GM18907 (cell line): ENCODE results near the gene QSOX2.

Experiments
- ATAC-seq: cut with Tn5 transposase; IDR thresholded peaks from one replicate; pipeline ENCODE4 v1.9.1; 2021; ENCODE audit warnings: mild to moderate bottlenecking, moderate library complexity; ENCODE audit not compliant: unreplicated experiment

Gene QSOX2

DNA sequence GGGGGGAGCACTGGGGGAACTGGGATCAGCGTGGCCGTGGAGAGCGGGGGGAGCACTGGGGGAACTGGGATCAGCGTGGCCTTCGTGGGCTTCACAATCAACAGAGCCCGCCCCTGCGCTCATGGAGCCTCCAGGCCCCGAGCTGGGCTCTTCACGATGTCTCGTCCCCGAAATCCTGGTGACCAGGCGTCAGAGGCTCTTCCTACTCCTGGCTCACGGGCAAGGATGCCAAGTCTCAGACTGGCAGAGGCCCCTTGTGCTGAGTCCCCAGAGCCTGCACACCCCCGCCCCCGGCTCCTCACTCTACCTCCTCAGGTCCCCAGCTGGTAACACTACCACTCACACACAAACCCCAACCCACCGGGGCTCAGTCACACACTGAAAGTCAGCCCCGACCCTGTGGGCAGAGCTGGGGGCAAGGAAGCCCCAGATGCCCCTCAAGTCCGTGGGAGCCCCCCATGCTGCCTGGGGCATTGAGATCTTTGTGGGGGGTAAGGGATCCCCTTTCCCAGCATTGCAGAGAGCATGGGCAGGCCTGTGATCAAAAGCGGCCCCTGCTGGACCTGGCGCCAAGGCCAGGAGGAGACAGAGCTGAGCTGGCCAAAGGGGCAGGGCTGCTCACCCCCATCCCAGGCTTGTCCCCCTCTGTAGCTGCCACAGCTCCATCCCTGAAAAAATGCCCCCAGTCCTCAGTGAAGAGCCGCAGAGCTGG lies 67.4 kb downstream of the QSOX2 start:
- ATAC-seq: no peak

DNA sequence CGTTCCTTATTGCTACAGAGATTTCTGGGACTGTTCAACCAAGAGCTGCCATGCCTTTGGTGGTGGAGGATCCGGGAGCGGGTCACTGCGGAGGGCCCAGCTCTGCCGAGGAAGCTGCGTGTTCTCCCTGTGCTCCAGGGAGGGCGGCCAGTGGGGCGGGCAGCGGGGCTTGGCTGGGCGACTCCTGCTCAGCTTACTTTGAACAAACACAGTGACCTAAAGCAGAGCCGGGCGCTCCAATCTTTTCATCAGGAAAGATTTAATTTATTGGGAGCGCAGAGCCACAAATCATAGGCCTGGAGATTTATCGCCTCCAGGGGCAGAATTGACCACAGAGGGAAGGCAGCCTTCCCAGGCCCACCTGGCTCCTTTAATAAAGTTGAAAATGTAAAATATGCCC lies 68.4 kb downstream of the QSOX2 start:
- ATAC-seq: no peak

DNA sequence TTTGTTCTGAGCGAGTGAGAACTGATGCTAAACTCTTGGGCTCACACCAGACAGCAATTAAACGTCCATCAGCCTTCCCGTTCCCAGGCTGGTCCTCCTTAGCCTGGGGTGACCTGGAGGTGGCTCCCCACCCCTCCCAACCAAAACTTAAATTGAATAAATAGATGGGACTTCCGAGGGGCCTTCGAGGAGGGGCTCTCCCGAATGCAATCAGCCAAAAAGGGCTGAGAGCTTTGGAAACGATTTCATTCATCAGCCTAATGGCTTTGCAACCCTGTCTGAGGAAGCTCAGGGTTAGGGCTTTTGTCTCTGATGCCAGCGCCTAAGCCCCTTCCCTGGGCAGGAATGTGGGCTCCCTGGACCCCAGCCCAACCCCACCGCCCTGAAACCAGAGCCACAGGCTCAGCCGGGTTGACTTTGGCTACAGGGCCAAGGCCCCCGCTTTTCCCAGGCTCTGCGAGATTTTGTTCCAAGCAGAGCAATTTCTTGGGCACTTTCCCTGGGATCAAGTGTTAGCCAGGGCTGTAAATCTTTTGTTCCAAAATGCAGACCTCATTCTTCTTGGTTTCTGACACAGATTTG lies 69.9 kb downstream of the QSOX2 start:
- ATAC-seq: no peak

DNA sequence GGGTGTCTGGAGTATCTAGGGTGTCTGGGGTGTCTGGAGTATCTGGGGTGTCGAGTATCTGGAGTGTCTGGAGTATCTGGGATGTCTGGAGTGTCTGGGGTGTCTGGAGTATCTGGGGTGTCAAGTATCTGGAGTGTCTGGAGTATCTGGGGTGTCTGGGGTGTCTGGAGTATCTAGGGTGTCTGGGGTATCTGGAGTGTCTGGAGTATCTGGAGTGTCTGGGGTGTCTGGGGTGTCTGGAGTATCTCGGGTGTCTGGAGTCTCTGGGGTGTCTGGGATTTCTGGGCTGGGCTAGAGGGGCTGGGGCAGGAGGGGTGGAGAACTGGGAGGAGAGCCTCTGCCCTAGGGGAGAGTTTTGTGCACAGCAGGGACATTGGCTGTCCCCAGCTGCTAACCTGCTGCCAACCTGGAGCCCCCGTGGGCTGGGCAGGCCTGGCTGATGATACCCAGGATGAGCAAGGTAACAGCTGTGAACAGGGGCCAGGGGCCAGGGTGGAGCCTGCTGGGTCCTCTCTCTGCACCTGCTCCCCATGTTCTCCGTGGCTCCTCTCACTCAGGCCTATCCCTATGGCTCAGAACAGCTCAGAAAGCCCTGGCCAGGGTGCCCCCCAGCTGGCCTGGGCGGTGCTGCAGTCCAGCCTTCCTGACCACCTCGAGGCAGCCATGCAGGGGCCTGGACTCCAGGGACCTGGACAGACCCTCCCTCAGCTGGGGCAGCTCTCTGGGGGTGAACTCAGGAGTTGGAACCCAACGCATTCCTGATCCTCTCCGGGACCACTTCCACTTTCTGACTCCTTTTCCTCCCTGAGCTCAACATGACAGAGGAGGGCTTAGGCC lies 70.6 kb downstream of the QSOX2 start:
- no peak for ATAC-seq

DNA sequence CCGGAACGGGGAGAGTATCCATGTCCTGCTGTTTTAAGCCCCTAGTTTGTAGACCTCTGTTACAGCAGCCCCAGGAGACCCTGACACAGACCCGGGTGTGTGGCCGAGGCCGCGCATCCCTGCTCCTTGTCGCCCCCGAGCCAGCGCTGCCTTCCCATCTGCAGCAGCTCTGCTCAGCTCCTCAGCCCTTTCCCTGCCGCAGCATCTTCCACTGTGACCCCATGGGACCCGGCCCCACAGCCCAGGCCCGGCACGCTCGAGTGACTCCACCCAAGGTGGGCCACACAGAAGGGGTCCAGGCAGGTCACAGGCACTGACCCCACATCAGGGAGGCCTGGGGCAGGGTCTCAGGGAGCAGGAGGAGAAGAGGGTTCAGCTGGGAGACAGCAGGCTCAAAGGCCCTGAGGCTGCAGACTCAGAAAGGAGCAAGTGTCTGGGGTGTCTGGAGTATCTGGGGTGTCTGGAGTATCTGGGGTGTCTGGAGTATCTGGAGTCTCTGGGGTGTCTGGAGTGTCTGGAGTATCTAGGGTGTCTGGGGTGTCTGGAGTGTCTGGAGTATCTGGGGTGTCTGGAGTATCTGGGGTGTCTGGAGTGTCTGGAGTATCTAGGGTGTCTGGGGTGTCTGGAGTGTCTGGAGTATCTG lies 71.8 kb downstream of the QSOX2 start:
- no peak for ATAC-seq

DNA sequence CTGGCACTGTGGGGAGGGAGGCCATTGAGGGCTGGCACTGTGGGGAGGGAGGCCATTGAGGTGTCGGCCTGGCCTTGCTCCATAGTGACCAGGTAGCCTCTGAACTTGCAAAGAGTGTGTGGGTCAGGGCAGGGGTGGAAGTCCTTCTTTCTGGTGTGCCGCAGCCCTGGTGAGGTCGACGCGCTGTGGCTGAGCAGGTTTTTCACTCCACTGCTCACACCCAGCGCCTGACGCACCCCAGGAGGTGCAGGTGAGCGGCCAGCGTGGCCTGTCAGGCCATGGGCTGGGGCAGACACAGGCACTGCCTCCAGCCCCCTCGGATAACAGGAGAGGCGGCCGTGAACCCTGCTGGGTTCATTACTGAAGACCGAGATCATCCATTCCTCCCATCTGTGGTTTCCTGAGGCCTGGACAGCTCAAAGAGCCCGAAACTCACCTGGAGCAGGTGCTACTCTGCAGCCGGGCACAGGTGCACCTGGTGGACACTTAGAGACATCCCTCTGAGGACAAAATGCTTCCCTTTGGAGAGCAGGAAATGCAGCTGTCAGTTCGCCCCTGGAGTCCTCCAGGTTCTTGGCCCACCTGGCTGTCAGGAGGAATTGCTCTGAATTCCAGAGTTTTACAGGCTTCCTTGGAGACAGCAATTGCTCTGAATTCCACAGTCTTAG lies 73.1 kb downstream of the QSOX2 start:
- ATAC-seq: no peak

DNA sequence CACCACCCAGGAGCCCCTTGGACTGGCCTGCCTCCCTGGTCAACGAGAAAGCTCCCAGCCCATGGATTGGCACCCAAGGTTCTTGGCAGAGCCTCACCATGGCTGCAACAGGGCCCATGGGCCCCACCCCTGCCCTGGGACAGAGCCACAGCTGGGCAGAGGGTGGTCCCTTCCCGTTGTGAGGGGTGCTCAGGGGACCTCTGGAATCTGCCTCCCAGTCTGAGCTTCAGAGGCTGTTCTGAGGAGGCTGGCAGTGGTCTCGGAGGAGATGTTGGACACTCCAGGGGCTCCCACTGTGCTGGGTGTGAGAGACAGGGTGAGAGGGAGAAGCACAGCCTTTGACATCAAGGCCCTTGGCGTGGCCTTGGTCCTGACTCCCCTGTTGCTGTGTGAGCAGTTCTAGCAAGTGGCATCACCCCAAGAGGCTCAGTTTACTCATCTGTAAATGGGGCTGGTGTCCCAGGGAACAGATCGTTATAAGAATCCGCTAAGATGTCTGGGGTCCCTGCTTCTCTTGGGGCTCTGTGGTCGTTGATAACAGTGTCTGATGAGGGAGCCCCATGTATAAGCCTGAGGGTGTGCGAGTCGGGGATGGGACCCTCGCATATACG lies 73.7 kb downstream of the QSOX2 start:
- ATAC-seq: no peak

DNA sequence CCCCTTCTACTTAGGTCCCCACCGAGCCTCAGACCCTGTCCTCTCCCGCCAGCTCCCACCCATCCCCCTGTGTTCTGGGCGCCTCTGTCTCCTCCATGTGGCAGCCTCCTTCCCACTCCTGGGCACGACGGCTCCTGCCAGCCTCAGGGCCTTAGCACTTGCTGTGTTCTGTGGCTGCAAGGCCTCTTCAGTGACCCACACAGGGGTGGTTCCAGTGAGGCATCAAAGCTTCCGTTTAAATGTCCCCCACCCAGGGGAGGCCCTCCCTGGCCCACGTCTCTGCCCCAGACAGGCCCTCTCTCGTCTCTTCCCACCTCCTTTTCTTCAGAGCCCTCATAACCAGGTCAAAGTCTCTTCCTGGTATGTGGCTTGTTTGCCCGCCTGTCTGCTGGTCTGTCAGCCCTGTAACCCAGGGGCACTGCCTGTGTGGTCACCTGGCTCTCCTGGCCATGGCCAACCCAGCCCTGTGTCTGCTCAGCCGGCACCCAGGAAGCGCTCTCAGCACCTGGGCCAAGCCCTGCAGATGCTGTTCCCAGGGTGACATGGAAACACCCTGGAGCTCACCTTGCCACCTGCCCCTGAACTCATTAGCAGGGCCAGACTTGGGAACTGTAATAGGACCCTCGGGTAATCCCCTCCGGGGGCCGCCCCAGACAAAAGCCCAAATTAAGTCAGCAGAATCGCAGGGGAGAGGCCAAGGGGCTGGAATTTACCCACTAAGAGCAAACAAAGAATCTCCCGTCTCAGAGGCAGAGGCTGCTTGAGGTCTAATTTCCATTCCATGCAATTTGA lies 74.4 kb downstream of the QSOX2 start:
- ATAC-seq: no peak

DNA sequence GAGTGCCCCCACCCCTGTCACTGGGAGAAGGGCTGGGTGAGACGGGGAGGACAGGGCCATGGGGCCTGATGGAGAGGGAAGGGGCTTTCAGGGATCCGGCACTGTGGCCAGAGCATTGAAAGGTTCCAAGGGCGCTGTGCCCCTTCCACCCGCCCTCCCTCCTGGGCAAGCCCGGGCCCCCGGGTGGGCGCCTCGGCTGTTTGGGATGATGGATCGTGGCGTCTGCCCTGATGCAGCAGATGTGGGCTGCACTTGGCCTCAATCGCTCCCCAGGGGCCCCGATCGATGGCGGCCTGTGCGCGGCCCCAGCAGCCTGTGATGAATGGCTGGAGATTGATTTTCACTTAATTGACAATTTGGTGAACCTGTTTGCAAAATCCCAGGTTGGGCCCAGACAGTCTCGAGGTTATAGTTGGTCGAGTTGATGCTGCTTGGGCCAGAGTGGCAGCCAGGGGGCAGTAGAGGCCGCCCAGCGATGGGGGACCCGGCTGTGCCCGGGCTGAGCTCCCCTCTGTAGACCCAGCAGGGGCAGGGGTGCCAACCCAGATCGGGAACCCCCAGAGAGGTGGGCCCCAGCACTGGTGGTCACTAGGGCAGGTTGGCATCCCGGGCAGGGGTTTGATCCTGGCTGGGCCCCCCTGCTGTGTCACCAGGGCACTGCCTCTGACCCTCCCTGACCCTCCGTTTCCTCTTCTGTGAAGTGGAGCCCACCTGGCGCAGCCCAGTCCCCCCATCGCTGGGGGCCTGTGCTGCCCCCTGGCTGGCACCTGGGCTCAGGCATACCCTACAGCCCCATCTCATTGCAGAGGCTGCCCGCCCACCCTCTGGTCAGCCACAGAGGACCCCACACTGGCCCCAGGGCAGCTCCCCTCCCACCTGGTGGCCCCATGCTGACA lies 75.4 kb downstream of the QSOX2 start:
- ATAC-seq: no peak

DNA sequence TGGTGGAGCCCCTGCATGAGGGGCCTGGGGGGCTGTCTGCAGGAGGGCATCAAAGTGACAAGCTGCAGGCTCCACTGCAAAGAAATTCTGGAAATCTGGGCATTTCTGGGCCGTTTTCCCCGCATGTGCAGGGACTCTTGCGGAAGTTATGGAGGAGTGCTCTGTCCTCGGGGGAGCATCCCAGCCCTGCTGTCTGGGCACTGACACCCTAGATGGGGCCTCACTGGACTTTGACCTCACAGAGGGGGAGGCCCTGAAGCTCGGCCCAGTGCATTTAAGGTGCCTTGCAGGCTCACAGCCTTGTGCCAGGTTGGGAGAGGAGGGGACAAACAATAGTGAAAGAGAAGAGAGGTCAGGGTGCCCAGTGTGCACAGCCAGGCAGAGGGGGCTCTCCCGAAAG lies 76.1 kb downstream of the QSOX2 start:
- no peak for ATAC-seq

DNA sequence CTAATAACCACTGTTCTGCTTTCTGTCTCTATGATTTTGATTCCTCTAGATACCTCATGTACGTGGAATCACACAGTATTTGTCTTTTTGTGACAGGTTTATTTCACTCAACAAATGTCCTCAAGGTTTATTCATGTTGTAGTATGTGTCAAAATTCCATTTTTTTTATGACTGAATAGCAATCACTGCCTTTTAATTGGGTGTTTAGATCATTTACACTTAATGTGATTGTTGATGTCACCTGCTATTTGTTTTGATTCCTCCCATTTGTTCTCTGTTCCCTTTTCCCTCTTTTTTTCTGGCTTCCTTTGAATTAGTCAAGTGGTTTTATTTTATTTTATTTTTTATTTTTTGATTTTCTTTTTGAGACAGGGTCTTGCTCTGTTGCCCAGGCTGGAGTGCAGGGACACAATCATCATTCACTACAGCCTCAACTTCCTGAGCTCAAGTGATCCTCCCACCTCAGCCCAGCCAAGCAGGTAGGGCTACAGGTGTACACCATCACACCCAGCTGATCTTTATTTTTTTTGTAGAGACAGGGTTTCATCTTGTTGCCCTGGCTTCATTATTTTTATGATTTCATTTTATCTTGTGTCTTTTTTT lies 82.3 kb downstream of the QSOX2 start:
- no peak for ATAC-seq

DNA sequence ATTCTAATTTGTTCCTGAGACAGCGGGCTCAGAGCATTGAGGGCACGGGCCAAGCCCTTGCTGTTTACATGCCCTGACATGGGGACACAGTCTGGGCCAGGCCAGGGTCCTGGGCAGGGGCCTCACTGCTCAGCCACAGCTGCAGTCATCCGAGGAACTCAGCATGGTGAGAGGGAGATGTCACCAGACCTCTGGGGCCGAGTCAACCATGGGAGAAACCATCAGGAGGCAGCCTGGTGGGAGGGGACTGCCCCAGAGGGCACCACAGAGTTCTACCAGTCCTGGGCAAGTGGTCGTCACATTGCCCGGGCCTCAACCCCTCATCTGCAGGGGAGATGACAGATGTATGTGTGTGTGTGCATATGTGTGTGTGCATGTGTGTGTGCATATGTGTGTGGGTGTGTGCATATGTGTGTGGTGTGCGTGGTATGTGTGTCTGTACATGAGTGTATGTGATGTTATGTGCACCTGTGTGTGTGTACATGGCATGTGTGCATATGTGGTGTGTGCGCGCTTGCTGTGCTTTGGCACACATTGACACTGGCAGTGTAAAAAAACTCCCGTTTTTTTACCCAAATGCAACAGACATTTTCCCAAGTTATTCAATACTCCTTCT lies 84.5 kb downstream of the QSOX2 start:
- ATAC-seq: no peak

DNA sequence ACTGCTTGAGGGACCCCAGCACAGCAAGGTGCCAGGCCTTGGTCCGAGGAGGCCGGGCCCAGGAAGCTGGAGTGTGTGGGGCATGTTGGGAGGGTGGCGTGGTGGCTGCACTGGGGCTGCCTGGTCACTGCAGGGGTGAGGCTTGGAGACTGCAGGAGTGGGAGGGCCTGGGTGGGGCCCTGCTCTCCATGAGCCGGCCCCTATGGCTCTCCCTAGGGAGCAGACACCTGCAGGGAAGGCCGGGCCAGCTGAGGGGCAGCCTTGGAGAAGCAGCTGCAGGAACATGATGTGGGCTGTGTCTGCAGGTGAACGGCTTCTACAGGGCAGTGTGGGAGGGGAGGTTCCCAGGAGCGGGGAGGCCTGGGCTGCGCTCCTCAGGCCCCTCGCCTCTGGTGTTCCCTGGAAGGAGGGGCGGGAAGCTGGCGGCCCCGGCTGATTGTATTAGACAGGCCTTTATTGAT lies 85.2 kb downstream of the QSOX2 start:
- no peak for ATAC-seq

DNA sequence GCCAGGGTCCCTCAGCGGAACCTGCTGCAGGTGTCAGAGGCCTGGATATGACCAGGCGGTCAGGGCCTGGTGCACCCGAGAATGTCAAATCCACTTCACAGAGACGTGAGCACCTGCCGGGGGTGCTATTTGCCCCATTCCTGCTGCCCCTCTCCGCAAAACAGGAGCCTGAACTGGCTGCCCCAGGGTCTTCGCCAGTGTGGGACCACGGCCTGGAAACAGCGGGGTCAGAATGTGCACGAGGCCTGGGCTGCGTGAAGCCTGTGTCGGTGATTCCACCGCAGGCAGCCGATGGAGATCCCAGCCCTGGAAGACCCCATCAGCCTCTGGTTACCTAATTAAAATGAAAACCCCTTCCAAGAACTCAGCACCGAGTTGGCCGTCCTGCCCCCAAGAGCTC lies 85.8 kb downstream of the QSOX2 start:
- no peak for ATAC-seq

DNA sequence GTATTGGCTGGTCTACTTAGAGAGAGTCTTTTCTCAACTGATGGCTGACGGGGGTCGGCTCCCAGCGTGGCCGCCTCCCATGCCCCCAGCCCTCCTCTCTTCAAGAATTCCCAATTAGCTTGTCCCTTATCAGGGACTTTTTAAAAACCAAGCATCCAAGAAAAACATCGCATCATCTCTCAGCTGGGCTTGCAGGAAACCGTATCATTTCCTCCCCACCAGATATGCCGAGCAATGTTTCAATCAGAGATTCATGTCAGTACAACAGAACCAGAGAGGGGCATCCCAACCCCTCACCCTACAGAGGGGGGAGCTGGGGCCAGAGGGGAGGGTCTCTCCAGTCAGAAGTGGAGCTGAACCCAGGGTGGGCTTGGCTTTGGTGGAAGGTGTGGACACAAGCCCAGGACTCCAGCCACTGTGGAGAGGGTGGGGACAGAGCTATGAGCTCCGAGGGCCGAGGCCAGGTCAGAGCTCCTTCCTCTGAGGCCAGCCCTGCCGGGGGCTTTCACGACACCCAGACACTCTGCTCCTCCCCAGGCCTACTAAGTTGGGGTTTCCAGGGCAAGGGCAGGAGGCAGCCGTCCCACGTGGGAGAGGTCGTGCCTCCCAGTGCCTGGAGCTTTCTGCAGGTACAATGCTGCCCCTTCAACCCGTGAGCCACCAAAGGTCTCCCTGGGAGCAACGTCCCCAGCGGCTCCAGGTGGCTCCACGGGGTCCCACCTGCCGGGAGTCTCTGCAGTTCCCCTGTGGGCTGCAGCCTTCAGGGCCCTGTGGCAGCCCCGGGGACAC lies 87.9 kb downstream of the QSOX2 start:
- no peak for ATAC-seq
